HepG2 (cell line): ENCODE measurements around the gene C2CD2. TPM values are rescaled to one million over a fixed set of nuclear protein-coding genes. Genes with fewer than 3 reads are reported as not detected.
A peak's percentile ranks its signal among the peaks of the same experiment; 100 is the strongest.

Source experiments
- ATAC-seq: fragments of 200-7000 bp; cut with Tn5 transposase; 3 replicates; pipeline ENCODE4 v1.9.1; 2020; ENCODE audit warnings: mild to moderate bottlenecking, moderate library complexity
- BruUV-seq: library from RNA; stranded (reverse); fragments of 400-500 nt; replicated peaks from 2 replicates; lab custom pipeline; 2021; lab: Mats Ljungman, UMichigan
- CTCF ChIA-PET: fragments of 300-600 bp; formaldehyde crosslinking; extraction: SDS; loops from one replicate; lab custom pipeline; 2021; ENCODE audit warnings: low total read pairs, inconsistent platforms, low intra/inter-chr PET ratio; lab: Yijun Ruan, JAX
- POLR2A ChIA-PET: fragments of 350-600 bp; sonication (Branson Sonifier 250); formaldehyde crosslinking; loops from one replicate; lab custom pipeline; 2020; ENCODE audit warnings: antibody characterized with exemption, inconsistent platforms; lab: Yijun Ruan, JAX
- DNase-seq: peaks from one replicate; pipeline ENCODE4 v3.0.0-alpha.2; 2015; ENCODE audit warnings: low spot score
- FAIRE-seq: peaks from 3 replicates; lab custom pipeline; 2011; peaks lifted over from hg19 to GRCh38; lab: Jason Lieb, UNC
- H2AFZ ChIP-seq: one replicate; pipeline ENCODE4 v1.6.1; 2011; ENCODE audit warnings: low read length, inconsistent platforms
- H3K27ac ChIP-seq: fragments of 300-600 bp; 3 replicates; pipeline ENCODE4 v1.8.0; 2011; ENCODE audit warnings: mixed run types, mild to moderate bottlenecking, mixed read lengths, low read length, inconsistent platforms; ENCODE audit not compliant: insufficient read depth; ENCODE audit errors: extremely low read length
- H3K27me3 ChIP-seq, 2 experiments: fragments of 200-600 bp in 1 of 2; 2 replicates in 1 of 2; 3 replicates in 1 of 2; pipeline versions ENCODE4 v1.6.0 to v1.8.0; 2011; ENCODE audit warnings: low read length in 2 of 2, mild to moderate bottlenecking in 2 of 2, moderate library complexity in 2 of 2, inconsistent platforms in 1 of 2; ENCODE audit not compliant: insufficient read depth in 2 of 2, control insufficient read depth in 1 of 2
- H3K36me3 ChIP-seq, 2 experiments: fragments of 200-600 bp in 1 of 2; replicated peaks in 1 of 2; 2 replicates in 1 of 2; 3 replicates in 1 of 2; pipeline versions ENCODE4 v1.5.1 to v1.8.0; 2011; ENCODE audit warnings: low read length in 2 of 2, inconsistent platforms in 1 of 2; ENCODE audit not compliant: insufficient read depth in 2 of 2, control insufficient read depth in 1 of 2
- H3K4me1 ChIP-seq: 2 replicates; pipeline ENCODE4 v1.5.1; 2012; ENCODE audit warnings: low read length, inconsistent platforms; ENCODE audit not compliant: insufficient read depth
- H3K4me2 ChIP-seq: 2 replicates; pipeline ENCODE4 v1.6.0; 2011; ENCODE audit warnings: low read depth, low read length, inconsistent platforms
- H3K4me3 ChIP-seq, 3 experiments: fragments of 200-600 bp in 1 of 3; sonication (generic), shearing (Covaris generic) in 1 of 3; replicated peaks in 1 of 3; 2 replicates each; pipeline ENCODE4 v1.5.1; 2011 to 2016; ENCODE audit warnings: low read length in 3 of 3, inconsistent platforms in 2 of 3, low read depth in 2 of 3, mild to moderate bottlenecking in 2 of 3, control low read depth in 1 of 3, mixed read lengths in 1 of 3; ENCODE audit not compliant: insufficient read depth in 1 of 3
- H3K79me2 ChIP-seq: one replicate; pipeline ENCODE4 v1.6.1; 2011; ENCODE audit warnings: low read length, inconsistent platforms; ENCODE audit not compliant: insufficient read depth
- H3K9ac ChIP-seq: 2 replicates; pipeline ENCODE4 v1.6.0; 2011; ENCODE audit warnings: mild to moderate bottlenecking, low read depth, low read length, inconsistent platforms; ENCODE audit not compliant: insufficient read depth
- H3K9me3 ChIP-seq: 2 replicates; pipeline ENCODE4 v1.5.1; 2012; ENCODE audit warnings: mild to moderate bottlenecking, low read length
- H4K20me1 ChIP-seq: 2 replicates; pipeline ENCODE4 v1.6.0; 2011; ENCODE audit warnings: inconsistent platforms, mild to moderate bottlenecking, low read length, moderate library complexity; ENCODE audit not compliant: insufficient read depth
- HNF4A ChIP-seq: sonication (generic); formaldehyde crosslinking; IDR thresholded peaks from 2 replicates; pipeline ENCODE4 v1.4.0; 2020; ENCODE audit warnings: missing genetic modification reagents
- MED8 ChIP-seq: sonication (generic); formaldehyde crosslinking; IDR thresholded peaks from 2 replicates; pipeline ENCODE4 v1.8.1; 2023; ENCODE audit warnings: mild to moderate bottlenecking, missing genetic modification reagents; ENCODE audit not compliant: insufficient replicate concordance
- MYNN ChIP-seq: sonication (generic); formaldehyde crosslinking; IDR thresholded peaks from 2 replicates; pipeline ENCODE4 v1.4.0; 2020; ENCODE audit warnings: mild to moderate bottlenecking, low read depth, missing genetic modification reagents
- NFIB ChIP-seq: sonication (generic); formaldehyde crosslinking; IDR thresholded peaks from 2 replicates; pipeline ENCODE4 v1.9.0; 2021; ENCODE audit warnings: missing genetic modification reagents, mild to moderate bottlenecking, borderline replicate concordance
- POGK ChIP-seq: sonication (generic); formaldehyde crosslinking; conservative IDR thresholded peaks from 2 replicates; pipeline ENCODE4 v1.8.0; 2022; ENCODE audit warnings: mild to moderate bottlenecking, moderate library complexity, missing genetic modification reagents
- SMARCE1 ChIP-seq: fragments of 450-650 bp; IDR thresholded peaks from 2 replicates; pipeline ENCODE4 v1.6.1; 2017; ENCODE audit warnings: borderline replicate concordance
- ZNF687 ChIP-seq: sonication (generic); formaldehyde crosslinking; IDR thresholded peaks from 2 replicates; pipeline ENCODE4 v1.5.1; 2020; ENCODE audit warnings: mild to moderate bottlenecking, missing genetic modification reagents, moderate library complexity
- WGBS: methylation state at CpG from one replicate; pipeline ENCODE4 v1.1.6; 2017; ENCODE audit warnings: low lambda C conversion rate; 5-methylcytosine and 5-hydroxymethylcytosine counted together
- in situ Hi-C: cut with HindIII; loops from 2 replicates; pipeline ENCODE4 v1.10.0; 2017; ENCODE audit warnings: low pct_unique_long_range_greater_than_20kb; ENCODE audit not compliant: extremely low pct_ligation_motif_present
- intact Hi-C: fragments of 100-400 bp; cut with micrococcal nuclease; formaldehyde crosslinking; loops from one replicate; pipeline ENCODE4 v1.10.0; 2022; ENCODE audit not compliant: unreplicated experiment
- polyA plus RNA-seq, 8 experiments: library from polyadenylated mRNA; depleted of rRNA in 3 of 8; stranded (reverse) in 7 of 8; unstranded in 1 of 8; fragments of >200 nt; fragmentation: Illumina TruSeq in 4 of 8; extraction: Trizol in 4 of 8; gene quantifications; 2 replicates each; pipeline versions ENCODE4 v1.2.1 to v1.2.3, GENCODE V29; 2011 to 2016; ENCODE audit warnings: low read depth in 4 of 8, missing spikeins in 1 of 8, mixed read lengths in 1 of 8; ENCODE audit not compliant: insufficient read depth in 1 of 8
- total RNA-seq, 5 experiments: library from RNA; depleted of rRNA; stranded (reverse); fragments of >200 nt; fragmentation: Illumina TruSeq; extraction: Trizol; gene quantifications; 2 replicates each; pipeline ENCODE4 v1.2.3, GENCODE V29; 2016; ENCODE audit warnings: low read depth in 1 of 5

Gene C2CD2
- total and polyA plus RNA-seq, 2 of the 13 experiments (the other 11 are each of a cell fraction or from before 2014, with no cell fraction given), result 12.5 to 19.7 TPM

- ATAC-seq (no peak), DNase-seq (no peak), FAIRE-seq (no peak)
- Histone ChIP-seq H3K36me3 (no peaks in the 10 kb centered on the region), H3K9me3 (no peaks in the 10 kb centered on the region), H3K79me2 (no peaks in the 10 kb centered on the region), H3K4me3 (peak overlapping the region in 1 of 3 experiments; percentile 5; a peak in 1 of 6 replicates), H3K27ac (no peak overlapping the region), H2AFZ (no peak overlapping the region), H3K4me1 (peaks cover 63% of the 10 kb centered on the region), H3K9ac (no peak overlapping the region), H3K4me2 (peak overlapping the region; percentile 46)
- intact Hi-C loops (loop anchor here (2.0 kb wide), 1 partner anchor 13 kb away; no protein-coding TSS in a partner anchor), in situ Hi-C loops (no loop called here)
- ChIA-PET POLR2A (interaction anchor here (1.0 to 2.5 kb wide), 2 partner anchors 12 to 84 kb away, joined by 3 to 6 read pairs; no protein-coding TSS in a partner anchor), CTCF (no interaction called here)
- WGBS, result 29% methylated on average over 6 of the region's 8 CpGs
- BruUV-seq, result no TSS peak
- TF ChIP-seq NFIB, result no peak
- TF ChIP-seq SMARCE1, result no peak
- no peak for TF ChIP-seq POGK (CRISPR knock-in tag)
- TF ChIP-seq, all 625 proteins: peak for 0
- H4K20me1 ChIP-seq, result no peaks in the 10 kb centered on the region
- H3K27me3 ChIP-seq, result peaks cover 2 to 32% of the 10 kb centered on the region in 2 experiments; a peak in 4 of 5 replicates
Observed at GRCh38 chr21:41961753-41962152, 7.9 kb upstream of the C2CD2 start.

GRCh38 chr21:41961282-41961701 is 7.5 kb upstream of the C2CD2 start:
- H3K4me2 ChIP-seq, result peak overlapping the region; percentile 46
- no peak for TF ChIP-seq MED8
- no peak for TF ChIP-seq MYNN (CRISPR knock-in tag)
- TF ChIP-seq ZNF687 (CRISPR knock-in tag), result peak; percentile 13; the same call in 1 of the 2 replicates
- TF ChIP-seq HNF4A (CRISPR knock-in tag), result no peak
- in situ Hi-C loops (no loop called here), intact Hi-C loops (loop anchor here (2.0 kb wide), 1 partner anchor 14 kb away; no protein-coding TSS in a partner anchor)
- H3K9ac ChIP-seq, result no peak overlapping the region
- ChIA-PET POLR2A (interaction anchor here (1.0 to 2.5 kb wide), 3 partner anchors 13 to 84 kb away, joined by 3 to 6 read pairs (median 3); no protein-coding TSS in a partner anchor), CTCF (no interaction called here)
- 39% methylated on average over 9 of the region's 14 CpGs for WGBS
- peaks cover 67% of the 10 kb centered on the region for H3K4me1 ChIP-seq
- H3K4me3 ChIP-seq, result peak overlapping the region in 1 of 3 experiments; percentile 5; a peak in 1 of 6 replicates
- no TSS peak for BruUV-seq
- DNase-seq, result no peak
- H3K9me3 ChIP-seq, result no peaks in the 10 kb centered on the region
- no peaks in the 10 kb centered on the region for H3K36me3 ChIP-seq
- no peak overlapping the region for H2AFZ ChIP-seq
- peaks cover 2 to 32% of the 10 kb centered on the region in 2 experiments; a peak in 4 of 5 replicates for H3K27me3 ChIP-seq
- no peaks in the 10 kb centered on the region for H3K79me2 ChIP-seq
- no peak overlapping the region for H3K27ac ChIP-seq
- no peaks in the 10 kb centered on the region for H4K20me1 ChIP-seq
- ATAC-seq, result no peak
- FAIRE-seq, result no peak
